GM12878 (cell line): ENCODE results near the gene TMC7. TPM values are rescaled to one million over a fixed set of nuclear protein-coding genes. Genes with fewer than 3 reads are reported as not detected.

Experiments
- ATAC-seq: fragments of 200-7000 bp; cut with Tn5 transposase; 3 replicates; pipeline ENCODE4 v1.9.1; 2020; ENCODE audit warnings: mild to moderate bottlenecking, moderate library complexity
- BruUV-seq: library from RNA; stranded (reverse); fragments of 400-500 nt; replicated peaks from 2 replicates; lab custom pipeline; 2021; lab: Mats Ljungman, UMichigan
- CTCF ChIA-PET: fragments of 300-600 bp; sonication (Branson Sonifier 250); formaldehyde crosslinking; extraction: SDS; loops from one replicate; lab custom pipeline; 2021; ENCODE audit warnings: inconsistent platforms; lab: Yijun Ruan, JAX
- POLR2A ChIA-PET: fragments of 350-600 bp; formaldehyde crosslinking; extraction: SDS; loops from one replicate; lab custom pipeline; 2021; ENCODE audit warnings: inconsistent platforms; lab: Charles Lee
- RAD21 ChIA-PET: fragments of 300-600 bp; sonication (Branson Sonifier 250); formaldehyde crosslinking; loops from one replicate; lab custom pipeline; 2023; ENCODE audit warnings: antibody characterized with exemption; ENCODE audit not compliant: unreplicated experiment; lab: Charles Lee
- SMC1A ChIA-PET: fragments of 300-600 bp; sonication (Branson Sonifier 250); formaldehyde crosslinking; loops from one replicate; lab custom pipeline; 2023; ENCODE audit not compliant: unreplicated experiment, uncharacterized antibody; lab: Charles Lee
- DNase-seq: peaks from one replicate; pipeline ENCODE4 v3.0.0-alpha.2; 2011; ENCODE audit warnings: low read depth, low spot score
- FAIRE-seq: peaks from 3 replicates; lab custom pipeline; 2011; peaks lifted over from hg19 to GRCh38; lab: Jason Lieb, UNC
- H2AFZ ChIP-seq: 2 replicates; pipeline ENCODE4 v1.6.0; 2011; ENCODE audit warnings: low read depth, low read length, control low read depth; ENCODE audit not compliant: control insufficient read depth
- H3K27ac ChIP-seq: 2 replicates; pipeline ENCODE4 v1.5.1; 2011; ENCODE audit warnings: control low read depth; ENCODE audit not compliant: control insufficient read depth, insufficient read depth
- H3K27me3 ChIP-seq, 2 experiments: replicated peaks in 1 of 2; 2 replicates each; pipeline versions ENCODE4 v1.6.0 to v1.6.1; 2011; ENCODE audit warnings: low read length in 1 of 2; ENCODE audit not compliant: control insufficient read depth in 2 of 2, insufficient read depth in 2 of 2
- H3K36me3 ChIP-seq, 2 experiments: 2 replicates each; pipeline ENCODE4 v1.5.1; 2011; ENCODE audit warnings: low read length in 1 of 2; ENCODE audit not compliant: control insufficient read depth in 2 of 2, insufficient read depth in 2 of 2
- H3K4me1 ChIP-seq: 2 replicates; pipeline ENCODE4 v1.6.1; 2011; ENCODE audit warnings: mild to moderate bottlenecking, low read length, moderate library complexity, mixed read lengths; ENCODE audit not compliant: control insufficient read depth, insufficient read depth
- H3K4me2 ChIP-seq: 2 replicates; pipeline ENCODE4 v1.6.0; 2011; ENCODE audit warnings: control low read depth; ENCODE audit not compliant: control insufficient read depth, insufficient read depth
- H3K4me3 ChIP-seq: fragments of 200-600 bp; sonication (generic); 2 replicates; pipeline ENCODE4 v1.5.1; 2016
- H3K79me2 ChIP-seq: 2 replicates; pipeline ENCODE4 v1.6.0; 2011; ENCODE audit warnings: low read length; ENCODE audit not compliant: control insufficient read depth, insufficient read depth
- H3K9ac ChIP-seq: 2 replicates; pipeline ENCODE4 v1.8.0; 2011; ENCODE audit warnings: low read length, control low read depth, mixed read lengths; ENCODE audit not compliant: control insufficient read depth, insufficient read depth
- H3K9me3 ChIP-seq: replicated peaks from 3 replicates; pipeline ENCODE4 v1.5.1; 2011; ENCODE audit warnings: mild to moderate bottlenecking, low read length; ENCODE audit not compliant: control insufficient read depth, insufficient read depth
- H4K20me1 ChIP-seq: 2 replicates; pipeline ENCODE4 v1.6.0; 2011; ENCODE audit not compliant: control insufficient read depth, insufficient read depth
- BHLHE40 ChIP-seq, 2 experiments: fragments of 450-650 bp in 1 of 2; IDR thresholded peaks; 2 replicates each; pipeline ENCODE4 v1.6.1; 2011 to 2017; ENCODE audit warnings: low read depth in 2 of 2, borderline replicate concordance in 1 of 2, improper control_type of control experiment in 1 of 2, low read length in 1 of 2, mild to moderate bottlenecking in 1 of 2
- BRCA1 ChIP-seq: IDR thresholded peaks from 2 replicates; pipeline ENCODE4 v1.6.1; 2011; ENCODE audit warnings: low read depth, low read length, improper control_type of control experiment
- CBX3 ChIP-seq: fragments of 200-600 bp; sonication (generic); IDR thresholded peaks from 2 replicates; pipeline ENCODE4 v1.6.1; 2016; ENCODE audit warnings: low read depth, borderline replicate concordance
- CBX5 ChIP-seq: sonication (generic); IDR thresholded peaks from 2 replicates; pipeline ENCODE4 v1.6.1; 2016; ENCODE audit warnings: low read depth, moderate library complexity, mild to moderate bottlenecking, inconsistent platforms
- CHD1 ChIP-seq: IDR thresholded peaks from 2 replicates; pipeline ENCODE4 v1.6.1; 2012; ENCODE audit warnings: low read depth, low read length, improper control_type of control experiment
- CHD2 ChIP-seq: IDR thresholded peaks from 2 replicates; pipeline ENCODE4 v1.6.1; 2011; ENCODE audit warnings: low read depth, low read length, improper control_type of control experiment, borderline replicate concordance
- CHD4 ChIP-seq: fragments of 200-600 bp; sonication (generic); IDR thresholded peaks from 2 replicates; pipeline ENCODE4 v1.6.1; 2016; ENCODE audit warnings: mild to moderate bottlenecking
- FOS ChIP-seq: IDR thresholded peaks from 3 replicates; pipeline ENCODE4 v1.6.1; 2011; ENCODE audit warnings: borderline replicate concordance; ENCODE audit not compliant: insufficient read length; ENCODE audit errors: extremely low read depth
- HCFC1 ChIP-seq: fragments of 150-350 bp; IDR thresholded peaks from 2 replicates; pipeline ENCODE4 v1.6.1; 2014; ENCODE audit warnings: low read length
- HDAC2 ChIP-seq: fragments of 200-600 bp; sonication (generic); IDR thresholded peaks from 2 replicates; pipeline ENCODE4 v1.6.1; 2017
- NFYA ChIP-seq: IDR thresholded peaks from 2 replicates; pipeline ENCODE4 v1.6.1; 2011; ENCODE audit warnings: low read depth, mild to moderate bottlenecking, low read length, improper control_type of control experiment, borderline replicate concordance
- PAX8 ChIP-seq: fragments of 450-650 bp; IDR thresholded peaks from 2 replicates; pipeline ENCODE4 v1.6.1; 2017; ENCODE audit warnings: mild to moderate bottlenecking, moderate library complexity
- RFX5 ChIP-seq: IDR thresholded peaks from 2 replicates; pipeline ENCODE4 v1.6.1; 2011; ENCODE audit warnings: low read depth, low read length, improper control_type of control experiment
- SMAD1 ChIP-seq: fragments of 450-650 bp; IDR thresholded peaks from 2 replicates; pipeline ENCODE4 v1.6.1; 2018; ENCODE audit warnings: mild to moderate bottlenecking, low read depth; ENCODE audit not compliant: partially characterized antibody
- SPI1 ChIP-seq: IDR thresholded peaks from 2 replicates; pipeline ENCODE4 v1.6.1; 2011; ENCODE audit warnings: low read depth, mild to moderate bottlenecking, low read length, moderate library complexity, borderline replicate concordance; ENCODE audit not compliant: insufficient read depth
- ZNF274 ChIP-seq: IDR thresholded peaks from one replicate; pipeline ENCODE4 v1.8.0; 2011; ENCODE audit not compliant: insufficient read length, insufficient read depth
- ZSCAN29 ChIP-seq: fragments of 450-650 bp; IDR thresholded peaks from 2 replicates; pipeline ENCODE4 v1.6.1; 2017; ENCODE audit warnings: mild to moderate bottlenecking, moderate library complexity
- WGBS: methylation state at CpG from one replicate; pipeline ENCODE4 v1.1.6; 2016; ENCODE audit warnings: low lambda C conversion rate; ENCODE audit not compliant: insufficient replicate concordance, insufficient coverage; ENCODE audit errors: missing lambda C conversion rate; 5-methylcytosine and 5-hydroxymethylcytosine counted together
- in situ Hi-C: fragments of 300-500 bp; cut with MboI; formaldehyde crosslinking; loops from 9 replicates; pipeline ENCODE4 v1.14.3; 2018; ENCODE audit warnings: mixed read lengths
- intact Hi-C: fragments of 100-400 bp; cut with micrococcal nuclease; formaldehyde crosslinking; loops from one replicate; pipeline ENCODE4 v1.14.2; 2022; ENCODE audit not compliant: unreplicated experiment
- polyA plus RNA-seq, 11 experiments: library from polyadenylated mRNA; depleted of rRNA in 4 of 11; unstranded in 6 of 11; stranded (reverse) in 5 of 11; fragments of >200 nt; fragmentation: Nextera tagmentation in 4 of 11; fragmentation: Illumina TruSeq in 1 of 11; extraction: Ambion mirVana in 4 of 11; extraction: Trizol in 1 of 11; gene quantifications; 1 replicate in 1 of 11; 2 replicates in 10 of 11; pipeline versions ENCODE4 v1.2.1 to v1.2.3, GENCODE V29; 2011 to 2016; ENCODE audit warnings: inconsistent platforms in 2 of 11, missing spikeins in 2 of 11, low read depth in 1 of 11
- total RNA-seq, 4 experiments: library from RNA; depleted of rRNA in 3 of 4; stranded (reverse); fragments of >200 nt in 3 of 4; fragmentation: Illumina TruSeq in 1 of 4; extraction: Trizol in 1 of 4; gene quantifications; 2 replicates each; pipeline versions ENCODE4 v1.2.1 to v1.2.3, GENCODE V29; 2013 to 2021
- TF ChIP-seq, protein P1 (sequence below): fragments of 450-650 bp; formaldehyde crosslinking; IDR thresholded peaks from 2 replicates; pipeline ENCODE4 v1.4.0; 2022; ENCODE audit warnings: mild to moderate bottlenecking, moderate library complexity
- TF ChIP-seq, protein P2 (sequence below): IDR thresholded peaks from 2 replicates; pipeline ENCODE4 v1.6.1; 2011; ENCODE audit warnings: mild to moderate bottlenecking, low read depth, low read length, moderate library complexity; ENCODE audit not compliant: insufficient replicate concordance

TMC7 gene
- total and polyA plus RNA-seq, 10 of the 15 experiments (the other 5 are each of a cell fraction or from before 2014, with no cell fraction given) = 0.15 TPM; not detected in 9

DNA sequence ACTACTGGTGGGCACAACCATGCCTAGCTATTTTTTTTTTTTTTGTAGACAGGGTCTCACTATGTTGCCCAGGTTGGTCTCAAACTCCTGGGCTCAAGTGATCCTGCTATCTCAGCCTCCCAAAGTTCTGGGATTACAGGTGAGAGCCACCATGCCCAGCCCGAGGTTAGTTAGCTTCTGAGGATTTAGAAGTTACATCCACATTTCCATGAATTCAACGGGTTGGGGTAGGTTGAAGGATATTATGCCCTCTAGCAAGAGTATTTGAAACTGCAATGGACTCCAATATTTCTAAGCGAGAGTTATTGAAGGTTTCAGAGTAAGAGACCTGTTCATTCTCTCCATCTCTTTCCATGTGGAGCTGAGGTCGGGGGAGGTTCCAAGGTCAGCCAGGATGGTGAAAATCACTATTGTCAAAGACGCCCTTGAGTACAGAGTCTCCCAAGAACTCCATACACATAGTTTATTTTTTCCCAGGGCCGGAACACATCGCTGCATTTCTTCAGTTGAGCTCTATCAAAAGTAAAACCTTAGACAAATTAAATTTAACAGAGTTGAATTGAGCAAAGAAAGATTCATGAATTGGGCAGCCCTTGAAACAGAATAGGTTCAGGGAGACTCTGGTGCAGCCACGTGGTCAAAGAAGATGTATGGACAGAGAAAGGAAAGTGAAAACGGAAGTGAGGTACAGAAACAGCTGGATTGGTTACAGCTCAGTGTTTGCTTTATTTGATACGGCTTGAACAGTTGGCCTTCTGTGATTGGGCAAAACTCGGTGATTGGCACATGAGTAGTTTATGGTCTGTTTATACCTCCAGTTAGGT is 111.0 kb downstream of the TMC7 start:
- Histone ChIP-seq H4K20me1 (no peaks in the 10 kb centered on the region), H2AFZ (peak overlapping the region; percentile 33; the same call in 1 of the 2 replicates)
- in situ Hi-C loops = loop anchor here (5.0 kb wide), 2 partner anchors 68 to 408 kb away; no protein-coding TSS in a partner anchor
- TF ChIP-seq ZSCAN29 (no peak), HCFC1 (no peak), CHD4 (no peak), PAX8 (no peak), CBX5 (no peak), CHD2 (no peak), BHLHE40 (IDR thresholded peaks at IDR 0.05; ENCODE audit: borderline replicate concordance in 1 of 2, low read depth in 2 of 2, low read length in 1 of 2) (no peak), CBX3 (no peak), FOS (no peak), RFX5 (no peak), BRCA1 (no peak), SPI1 (peak; percentile 57), CHD1 (no peak), SMAD1 (no peak), HDAC2 (no peak), NFYA (no peak), ZNF274 (no peak)
- TF ChIP-seq, protein P1, sequence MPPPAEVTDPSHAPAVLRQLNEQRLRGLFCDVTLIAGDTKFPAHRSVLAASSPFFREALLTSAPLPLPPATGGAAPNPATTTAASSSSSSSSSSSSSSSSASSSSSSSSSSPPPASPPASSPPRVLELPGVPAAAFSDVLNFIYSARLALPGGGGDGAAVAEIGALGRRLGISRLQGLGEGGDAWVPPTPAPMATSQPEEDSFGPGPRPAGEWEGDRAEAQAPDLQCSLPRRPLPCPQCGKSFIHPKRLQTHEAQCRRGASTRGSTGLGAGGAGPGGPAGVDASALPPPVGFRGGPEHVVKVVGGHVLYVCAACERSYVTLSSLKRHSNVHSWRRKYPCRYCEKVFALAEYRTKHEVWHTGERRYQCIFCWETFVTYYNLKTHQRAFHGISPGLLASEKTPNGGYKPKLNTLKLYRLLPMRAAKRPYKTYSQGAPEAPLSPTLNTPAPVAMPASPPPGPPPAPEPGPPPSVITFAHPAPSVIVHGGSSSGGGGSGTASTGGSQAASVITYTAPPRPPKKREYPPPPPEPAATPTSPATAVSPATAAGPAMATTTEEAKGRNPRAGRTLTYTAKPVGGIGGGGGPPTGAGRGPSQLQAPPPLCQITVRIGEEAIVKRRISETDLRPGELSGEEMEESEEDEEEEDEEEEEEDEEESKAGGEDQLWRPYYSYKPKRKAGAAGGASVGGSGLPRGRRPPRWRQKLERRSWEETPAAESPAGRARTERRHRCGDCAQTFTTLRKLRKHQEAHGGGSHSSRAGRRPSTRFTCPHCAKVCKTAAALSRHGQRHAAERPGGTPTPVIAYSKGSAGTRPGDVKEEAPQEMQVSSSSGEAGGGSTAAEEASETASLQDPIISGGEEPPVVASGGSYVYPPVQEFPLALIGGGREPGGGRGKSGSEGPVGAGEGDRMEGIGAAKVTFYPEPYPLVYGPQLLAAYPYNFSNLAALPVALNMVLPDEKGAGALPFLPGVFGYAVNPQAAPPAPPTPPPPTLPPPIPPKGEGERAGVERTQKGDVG = no peak
- TF ChIP-seq, protein P2, sequence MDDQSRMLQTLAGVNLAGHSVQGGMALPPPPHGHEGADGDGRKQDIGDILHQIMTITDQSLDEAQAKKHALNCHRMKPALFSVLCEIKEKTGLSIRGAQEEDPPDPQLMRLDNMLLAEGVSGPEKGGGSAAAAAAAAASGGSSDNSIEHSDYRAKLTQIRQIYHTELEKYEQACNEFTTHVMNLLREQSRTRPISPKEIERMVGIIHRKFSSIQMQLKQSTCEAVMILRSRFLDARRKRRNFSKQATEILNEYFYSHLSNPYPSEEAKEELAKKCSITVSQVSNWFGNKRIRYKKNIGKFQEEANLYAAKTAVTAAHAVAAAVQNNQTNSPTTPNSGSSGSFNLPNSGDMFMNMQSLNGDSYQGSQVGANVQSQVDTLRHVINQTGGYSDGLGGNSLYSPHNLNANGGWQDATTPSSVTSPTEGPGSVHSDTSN = peak; percentile 77

More for the DNA sequence above, 111.0 kb downstream of the TMC7 start:
- SMC1A ChIA-PET = interaction anchor here (0.9 to 5.1 kb wide), 22 partner anchors 8 to 418 kb away, joined by 3 to 34 read pairs (median 4); partner anchors contain the start of gene ITPRIPL2
- Histone ChIP-seq H3K79me2 (no peaks in the 10 kb centered on the region), H3K9ac (no peak overlapping the region), H3K27me3 (no peaks in the 10 kb centered on the region), H3K4me2 (no peak overlapping the region), H3K36me3 (no peaks in the 10 kb centered on the region), H3K27ac (no peak overlapping the region), H3K9me3 (peaks cover 6% of the 10 kb centered on the region; the same call in 2 of the 3 replicates), H3K4me1 (peaks cover 6% of the 10 kb centered on the region; the same call in 1 of the 2 replicates), H3K4me3 (no peak overlapping the region)
- no TSS peak for BruUV-seq
- DNase-seq (no peak), ATAC-seq (peak; percentile 88), FAIRE-seq (no peak)
- POLR2A ChIA-PET = interaction anchor here (0.7 to 1.6 kb wide), 3 partner anchors 9 to 24 kb away, joined by 3 to 4 read pairs (median 3); no protein-coding TSS in a partner anchor
- RAD21 ChIA-PET = interaction anchor here (1.1 to 1.3 kb wide), 3 partner anchors 9 to 24 kb away, joined by 4 read pairs; no protein-coding TSS in a partner anchor
- WGBS = 63% methylated on average over 11 of the region's 11 CpGs
- CTCF ChIA-PET = interaction anchor here (0.9 to 3.7 kb wide), 10 partner anchors 9 to 280 kb away, joined by 3 to 18 read pairs (median 4); partner anchors contain the start of gene ITPRIPL2
- intact Hi-C loops = no loop called here
